HepG2 (cell line): ENCODE results near the gene CACNA1C. TPM values are rescaled to one million over a fixed set of nuclear protein-coding genes. Genes with fewer than 3 reads are reported as not detected.

Source experiments
- ATAC-seq: fragments of 200-7000 bp; cut with Tn5 transposase; 3 replicates; pipeline ENCODE4 v1.9.1; 2020; ENCODE audit warnings: mild to moderate bottlenecking, moderate library complexity
- BruUV-seq: library from RNA; stranded (reverse); fragments of 400-500 nt; replicated peaks from 2 replicates; lab custom pipeline; 2021; lab: Mats Ljungman, UMichigan
- CTCF ChIA-PET: fragments of 300-600 bp; formaldehyde crosslinking; extraction: SDS; loops from one replicate; lab custom pipeline; 2021; ENCODE audit warnings: low total read pairs, inconsistent platforms, low intra/inter-chr PET ratio; lab: Yijun Ruan, JAX
- POLR2A ChIA-PET: fragments of 350-600 bp; sonication (Branson Sonifier 250); formaldehyde crosslinking; loops from one replicate; lab custom pipeline; 2020; ENCODE audit warnings: antibody characterized with exemption, inconsistent platforms; lab: Yijun Ruan, JAX
- DNase-seq: peaks from one replicate; pipeline ENCODE4 v3.0.0-alpha.2; 2015; ENCODE audit warnings: low spot score
- FAIRE-seq: peaks from 3 replicates; lab custom pipeline; 2011; peaks lifted over from hg19 to GRCh38; lab: Jason Lieb, UNC
- H2AFZ ChIP-seq: one replicate; pipeline ENCODE4 v1.6.1; 2011; ENCODE audit warnings: low read length, inconsistent platforms
- H3K27ac ChIP-seq: fragments of 300-600 bp; 3 replicates; pipeline ENCODE4 v1.8.0; 2011; ENCODE audit warnings: mixed run types, mild to moderate bottlenecking, mixed read lengths, low read length, inconsistent platforms; ENCODE audit not compliant: insufficient read depth; ENCODE audit errors: extremely low read length
- H3K27me3 ChIP-seq, 2 experiments: fragments of 200-600 bp in 1 of 2; 2 replicates in 1 of 2; 3 replicates in 1 of 2; pipeline versions ENCODE4 v1.6.0 to v1.8.0; 2011; ENCODE audit warnings: low read length in 2 of 2, mild to moderate bottlenecking in 2 of 2, moderate library complexity in 2 of 2, inconsistent platforms in 1 of 2; ENCODE audit not compliant: insufficient read depth in 2 of 2, control insufficient read depth in 1 of 2
- H3K36me3 ChIP-seq, 2 experiments: fragments of 200-600 bp in 1 of 2; replicated peaks in 1 of 2; 2 replicates in 1 of 2; 3 replicates in 1 of 2; pipeline versions ENCODE4 v1.5.1 to v1.8.0; 2011; ENCODE audit warnings: low read length in 2 of 2, inconsistent platforms in 1 of 2; ENCODE audit not compliant: insufficient read depth in 2 of 2, control insufficient read depth in 1 of 2
- H3K4me1 ChIP-seq: 2 replicates; pipeline ENCODE4 v1.5.1; 2012; ENCODE audit warnings: low read length, inconsistent platforms; ENCODE audit not compliant: insufficient read depth
- H3K4me2 ChIP-seq: 2 replicates; pipeline ENCODE4 v1.6.0; 2011; ENCODE audit warnings: low read depth, low read length, inconsistent platforms
- H3K4me3 ChIP-seq, 3 experiments: fragments of 200-600 bp in 1 of 3; sonication (generic), shearing (Covaris generic) in 1 of 3; replicated peaks in 1 of 3; 2 replicates each; pipeline ENCODE4 v1.5.1; 2011 to 2016; ENCODE audit warnings: low read length in 3 of 3, inconsistent platforms in 2 of 3, low read depth in 2 of 3, mild to moderate bottlenecking in 2 of 3, control low read depth in 1 of 3, mixed read lengths in 1 of 3; ENCODE audit not compliant: insufficient read depth in 1 of 3
- H3K79me2 ChIP-seq: one replicate; pipeline ENCODE4 v1.6.1; 2011; ENCODE audit warnings: low read length, inconsistent platforms; ENCODE audit not compliant: insufficient read depth
- H3K9ac ChIP-seq: 2 replicates; pipeline ENCODE4 v1.6.0; 2011; ENCODE audit warnings: mild to moderate bottlenecking, low read depth, low read length, inconsistent platforms; ENCODE audit not compliant: insufficient read depth
- H3K9me3 ChIP-seq: 2 replicates; pipeline ENCODE4 v1.5.1; 2012; ENCODE audit warnings: mild to moderate bottlenecking, low read length
- H4K20me1 ChIP-seq: 2 replicates; pipeline ENCODE4 v1.6.0; 2011; ENCODE audit warnings: inconsistent platforms, mild to moderate bottlenecking, low read length, moderate library complexity; ENCODE audit not compliant: insufficient read depth
- JUNB ChIP-seq: sonication (generic); formaldehyde crosslinking; IDR thresholded peaks from 2 replicates; pipeline ENCODE4 v1.8.0; 2022; ENCODE audit warnings: missing genetic modification reagents, mild to moderate bottlenecking, borderline replicate concordance
- KMT2A ChIP-seq: sonication (generic); formaldehyde crosslinking; IDR thresholded peaks from 2 replicates; pipeline ENCODE4 v1.4.0; 2020; ENCODE audit warnings: missing genetic modification reagents
- NR2C2 ChIP-seq: sonication (generic); formaldehyde crosslinking; IDR thresholded peaks from 2 replicates; pipeline ENCODE4 v1.4.0; 2020; ENCODE audit warnings: missing genetic modification reagents, mild to moderate bottlenecking, moderate library complexity, borderline replicate concordance
- POLR2G ChIP-seq: fragments of 200-400 bp; formaldehyde crosslinking; IDR thresholded peaks from 2 replicates; pipeline ENCODE4 v1.6.1; 2018; ENCODE audit warnings: mild to moderate bottlenecking, low read depth, low read length, moderate library complexity
- RCOR2 ChIP-seq: IDR thresholded peaks from 2 replicates; pipeline ENCODE4 v1.6.1; 2016; ENCODE audit warnings: missing biosample characterization, missing genetic modification reagents
- TARDBP ChIP-seq: sonication (generic); formaldehyde crosslinking; IDR thresholded peaks from 2 replicates; pipeline ENCODE4 v1.8.0; 2022; ENCODE audit warnings: mild to moderate bottlenecking, missing genetic modification reagents
- ZNF253 ChIP-seq: sonication (generic); formaldehyde crosslinking; IDR thresholded peaks from 2 replicates; pipeline ENCODE4 v1.8.0; 2022; ENCODE audit warnings: mild to moderate bottlenecking, missing genetic modification reagents, borderline replicate concordance
- ZNF557 ChIP-seq: sonication (generic); formaldehyde crosslinking; IDR thresholded peaks from 2 replicates; pipeline ENCODE4 v1.4.0; 2020; ENCODE audit warnings: missing genetic modification reagents
- WGBS: methylation state at CpG from one replicate; pipeline ENCODE4 v1.1.6; 2017; ENCODE audit warnings: low lambda C conversion rate; 5-methylcytosine and 5-hydroxymethylcytosine counted together
- in situ Hi-C: cut with HindIII; loops from 2 replicates; pipeline ENCODE4 v1.10.0; 2017; ENCODE audit warnings: low pct_unique_long_range_greater_than_20kb; ENCODE audit not compliant: extremely low pct_ligation_motif_present
- intact Hi-C: fragments of 100-400 bp; cut with micrococcal nuclease; formaldehyde crosslinking; loops from one replicate; pipeline ENCODE4 v1.10.0; 2022; ENCODE audit not compliant: unreplicated experiment
- polyA plus RNA-seq, 8 experiments: library from polyadenylated mRNA; depleted of rRNA in 3 of 8; stranded (reverse) in 7 of 8; unstranded in 1 of 8; fragments of >200 nt; fragmentation: Illumina TruSeq in 4 of 8; extraction: Trizol in 4 of 8; gene quantifications; 2 replicates each; pipeline versions ENCODE4 v1.2.1 to v1.2.3, GENCODE V29; 2011 to 2016; ENCODE audit warnings: low read depth in 4 of 8, missing spikeins in 1 of 8, mixed read lengths in 1 of 8; ENCODE audit not compliant: insufficient read depth in 1 of 8
- total RNA-seq, 5 experiments: library from RNA; depleted of rRNA; stranded (reverse); fragments of >200 nt; fragmentation: Illumina TruSeq; extraction: Trizol; gene quantifications; 2 replicates each; pipeline ENCODE4 v1.2.3, GENCODE V29; 2016; ENCODE audit warnings: low read depth in 1 of 5
- TF ChIP-seq, protein P1 (sequence below): IDR thresholded peaks from 2 replicates; pipeline ENCODE4 v1.6.1; 2016

The CACNA1C gene
- total and polyA plus RNA-seq, 2 of the 13 experiments (the other 11 are each of a cell fraction or from before 2014, with no cell fraction given), result not detected

DNA sequence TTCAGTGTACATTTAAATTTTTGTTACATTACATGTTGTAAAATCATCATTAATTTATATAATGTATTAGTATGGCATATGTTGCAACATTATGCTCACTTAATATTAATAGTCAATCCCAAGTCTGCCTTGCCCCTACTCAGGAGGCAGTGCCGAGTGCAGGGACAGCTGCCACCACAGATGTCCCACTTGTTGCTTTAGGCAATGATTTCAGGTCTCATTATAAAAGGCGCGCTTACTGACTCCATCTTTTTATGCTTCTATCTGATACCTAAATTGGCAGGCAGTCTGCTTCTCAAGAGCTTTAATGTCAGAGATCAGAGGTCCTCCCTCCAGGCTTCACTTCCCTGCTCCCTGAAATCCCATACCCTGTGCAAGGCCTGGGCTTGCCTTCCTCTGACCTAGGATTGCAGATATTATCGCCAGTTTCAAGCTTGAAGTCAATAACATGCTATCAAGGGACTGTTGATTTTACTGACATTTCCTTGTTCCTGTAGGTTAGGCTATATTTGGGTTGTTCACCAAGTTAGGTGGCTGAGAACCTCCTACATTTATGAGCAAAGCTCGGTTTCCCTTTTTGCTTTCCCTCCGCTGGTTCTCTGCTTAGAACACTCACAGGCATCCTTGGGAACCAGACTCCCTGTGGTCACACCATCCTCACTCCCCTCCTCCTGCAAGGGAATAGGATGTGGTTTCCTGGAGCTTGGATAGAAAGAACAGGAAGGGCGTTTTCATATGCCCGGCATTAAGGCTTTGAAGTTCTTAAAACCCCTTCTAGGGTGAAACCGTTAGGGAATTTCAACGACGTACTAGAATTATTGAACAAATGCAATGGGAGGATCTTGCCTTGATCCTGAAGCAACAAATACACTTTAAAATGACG is 533.6 kb downstream of the CACNA1C start:
- Histone ChIP-seq H3K9me3 (no peaks in the 10 kb centered on the region), H4K20me1 (no peaks in the 10 kb centered on the region), H3K27ac (no peak overlapping the region), H2AFZ (no peak overlapping the region), H3K79me2 (no peaks in the 10 kb centered on the region), H3K4me1 (no peaks in the 10 kb centered on the region), H3K36me3 (no peaks in the 10 kb centered on the region), H3K4me3 (no peak overlapping the region), H3K27me3 (peaks cover 8 to 70% of the 10 kb centered on the region in 2 experiments), H3K4me2 (no peak overlapping the region), H3K9ac (no peak overlapping the region)
- WGBS, result 20% methylated on average over 12 of the region's 12 CpGs
- no peak for TF ChIP-seq NR2C2 (CRISPR knock-in tag)
- TF ChIP-seq KMT2A (CRISPR knock-in tag), result no peak
- no peak for TF ChIP-seq ZNF557 (CRISPR knock-in tag)
- TF ChIP-seq POLR2G, result no peak
- no peak for TF ChIP-seq ZNF253
- TF ChIP-seq JUNB (CRISPR knock-in tag), result no peak
- TF ChIP-seq TARDBP, result no peak
- TF ChIP-seq, protein P1, sequence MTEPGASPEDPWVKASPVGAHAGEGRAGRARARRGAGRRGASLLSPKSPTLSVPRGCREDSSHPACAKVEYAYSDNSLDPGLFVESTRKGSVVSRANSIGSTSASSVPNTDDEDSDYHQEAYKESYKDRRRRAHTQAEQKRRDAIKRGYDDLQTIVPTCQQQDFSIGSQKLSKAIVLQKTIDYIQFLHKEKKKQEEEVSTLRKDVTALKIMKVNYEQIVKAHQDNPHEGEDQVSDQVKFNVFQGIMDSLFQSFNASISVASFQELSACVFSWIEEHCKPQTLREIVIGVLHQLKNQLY (CRISPR knock-in tag), result no peak
- no peak for TF ChIP-seq RCOR2 (CRISPR knock-in tag)
- POLR2A ChIA-PET, result no interaction called here
- intact Hi-C loops, result no loop called here
- in situ Hi-C loops, result loop anchor here (10.0 kb wide), 1 partner anchor 532 kb away; the partner anchor contains the start of gene CACNA1C
- no TSS peak for BruUV-seq
- CTCF ChIA-PET, result no interaction called here
- no peak for FAIRE-seq
- ATAC-seq, result no peak
- DNase-seq, result no peak
